Right forelimb (tissue), 1 donor: Measurements from ENCODE around the gene ZNF516.
A peak's percentile ranks its signal among the peaks of the same experiment; 100 is the strongest.

Experiments used
- DNase-seq: peaks from one replicate; pipeline ENCODE4 v3.0.0-alpha.2; 2018

The ZNF516 gene

GRCh38 chr18:76435316-76435989 lies 59.6 kb downstream of the ZNF516 start:
- peak; percentile 33 for DNase-seq

GRCh38 chr18:76434452-76434851 lies 60.6 kb downstream of the ZNF516 start:
- DNase-seq: peak; percentile 36

GRCh38 chr18:76433788-76434187 lies 61.3 kb downstream of the ZNF516 start:
- DNase-seq: peak; percentile 29

- DNase-seq: peak; percentile 17
Measured at GRCh38 chr18:76432970-76433767, 61.9 kb downstream of the ZNF516 start.

GRCh38 chr18:76432274-76432755 lies 62.7 kb downstream of the ZNF516 start:
- DNase-seq: peak; percentile 6

GRCh38 chr18:76431437-76432273 lies 63.4 kb downstream of the ZNF516 start:
- DNase-seq: peak; percentile 42

GRCh38 chr18:76430636-76431035 lies 64.4 kb downstream of the ZNF516 start:
- no peak for DNase-seq

GRCh38 chr18:76429262-76430126 lies 65.5 kb downstream of the ZNF516 start:
- DNase-seq: peak; percentile 33

GRCh38 chr18:76428396-76429261 lies 66.4 kb downstream of the ZNF516 start:
- peak; percentile 42 for DNase-seq

GRCh38 chr18:76426737-76427305 lies 68.2 kb downstream of the ZNF516 start:
- no peak for DNase-seq

GRCh38 chr18:76425146-76426131 lies 69.6 kb downstream of the ZNF516 start:
- DNase-seq: peak; percentile 44

- DNase-seq: no peak
Measured at GRCh38 chr18:76422838-76423237, 72.2 kb downstream of the ZNF516 start.

GRCh38 chr18:76422121-76422520 lies 72.9 kb downstream of the ZNF516 start:
- no peak for DNase-seq

GRCh38 chr18:76421685-76422078 lies 73.4 kb downstream of the ZNF516 start:
- DNase-seq: no peak

- DNase-seq: no peak
Measured at GRCh38 chr18:76420898-76421684, 74.0 kb downstream of the ZNF516 start.

GRCh38 chr18:76419811-76420210 lies 75.2 kb downstream of the ZNF516 start:
- no peak for DNase-seq

- DNase-seq: no peak
Measured at GRCh38 chr18:76416911-76417310, 78.1 kb downstream of the ZNF516 start.

- DNase-seq: no peak
Measured at GRCh38 chr18:76414936-76415621, 80.0 kb downstream of the ZNF516 start.
